HG03025 (cell line): ENCODE data around the gene TNS1.

ENCODE experiments used
- ATAC-seq: cut with Tn5 transposase; IDR thresholded peaks from one replicate; pipeline ENCODE4 v1.9.1; 2021; ENCODE audit warnings: mild to moderate bottlenecking, moderate library complexity; ENCODE audit not compliant: unreplicated experiment, low FRiP score

The TNS1 gene

DNA sequence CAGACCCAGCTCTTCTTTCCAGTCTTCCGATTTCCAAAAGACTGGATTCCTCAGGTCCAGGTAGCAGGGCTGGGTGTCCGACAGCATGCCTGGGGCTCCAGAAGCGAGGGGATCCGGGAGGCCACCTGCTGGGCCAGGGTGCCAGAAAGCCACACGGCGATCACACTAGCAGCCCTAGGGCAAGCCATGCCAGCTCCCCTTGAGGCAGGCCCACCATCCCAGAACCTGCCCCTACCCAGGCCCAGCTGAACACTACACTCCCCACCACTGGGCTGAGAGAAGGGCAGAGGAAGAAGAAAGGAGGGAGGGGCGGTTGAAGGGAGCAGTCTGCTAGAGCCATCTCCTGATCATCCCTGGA lies 163.1 kb downstream of the TNS1 start:
- ATAC-seq, result no peak

DNA sequence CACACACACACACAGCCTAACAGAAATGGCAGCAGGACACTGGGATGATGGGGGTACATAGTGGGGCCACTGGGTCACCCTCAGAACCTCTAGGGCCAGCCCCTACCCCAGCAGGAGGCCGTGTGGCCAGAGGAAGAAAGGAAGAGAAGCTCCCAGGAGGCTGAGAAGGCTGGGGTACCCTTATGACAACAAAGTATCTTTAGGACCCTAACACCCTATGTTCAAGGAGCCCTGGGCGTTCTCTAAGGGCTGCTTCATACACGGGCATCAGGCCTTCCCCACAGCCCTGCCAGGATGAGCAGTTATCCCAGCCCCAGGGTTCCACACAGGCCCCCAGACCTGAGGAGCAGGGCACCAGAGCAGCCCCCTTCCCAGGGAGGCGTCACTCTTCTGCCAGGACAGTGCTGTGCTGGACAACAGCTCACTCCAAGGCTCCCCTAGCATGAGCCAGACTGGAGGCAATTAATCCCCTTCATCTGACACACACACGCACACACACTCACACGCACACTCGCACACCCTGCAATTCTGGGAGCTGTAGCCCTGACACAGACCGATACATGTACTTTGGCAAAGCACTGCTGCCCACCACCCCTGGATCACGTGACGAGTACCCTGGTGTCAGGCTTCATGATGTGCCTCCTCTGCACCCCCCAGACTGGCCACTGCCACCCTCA lies 163.6 kb downstream of the TNS1 start:
- no peak for ATAC-seq

DNA sequence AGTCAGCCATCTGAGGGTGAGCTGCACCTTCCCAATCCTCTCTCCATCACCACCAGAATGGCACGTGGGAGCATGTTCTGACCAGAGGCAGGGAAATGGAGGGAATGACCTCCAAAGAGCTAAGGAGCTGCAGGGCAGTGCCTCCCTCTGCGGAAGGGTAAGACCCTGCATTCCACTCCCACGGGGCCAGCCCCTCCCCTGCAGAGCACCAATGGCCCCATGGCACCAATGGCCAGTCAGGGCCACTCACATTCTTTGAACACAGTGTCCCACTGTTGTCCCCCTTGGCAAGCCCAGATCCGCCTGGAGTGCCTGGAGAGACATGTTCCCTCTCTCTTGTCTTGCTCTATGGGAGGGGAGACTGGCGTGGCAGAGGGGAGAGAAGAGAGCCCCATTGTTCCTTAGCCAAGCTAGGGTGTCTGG lies 164.4 kb downstream of the TNS1 start:
- no peak for ATAC-seq

DNA sequence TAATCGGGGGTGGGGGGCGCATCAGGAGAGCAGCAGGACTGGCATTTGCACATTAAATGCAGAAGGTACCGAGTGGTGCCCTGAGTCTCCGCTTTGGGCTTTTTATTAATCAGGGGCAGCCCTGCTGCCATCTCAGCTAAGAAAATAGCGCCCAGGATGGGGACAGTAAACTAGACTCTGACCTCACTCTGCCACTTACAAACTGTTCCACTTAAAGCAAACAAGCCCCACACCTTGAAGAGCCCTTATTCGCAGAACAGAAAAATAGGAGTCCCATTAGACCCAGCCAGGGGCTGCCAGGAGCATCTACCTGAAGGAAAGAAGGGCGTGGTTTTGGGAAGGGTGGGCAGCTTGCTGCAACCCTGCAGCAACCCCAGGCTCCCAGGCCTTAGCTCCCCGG lies 165.3 kb downstream of the TNS1 start:
- ATAC-seq, result no peak

DNA sequence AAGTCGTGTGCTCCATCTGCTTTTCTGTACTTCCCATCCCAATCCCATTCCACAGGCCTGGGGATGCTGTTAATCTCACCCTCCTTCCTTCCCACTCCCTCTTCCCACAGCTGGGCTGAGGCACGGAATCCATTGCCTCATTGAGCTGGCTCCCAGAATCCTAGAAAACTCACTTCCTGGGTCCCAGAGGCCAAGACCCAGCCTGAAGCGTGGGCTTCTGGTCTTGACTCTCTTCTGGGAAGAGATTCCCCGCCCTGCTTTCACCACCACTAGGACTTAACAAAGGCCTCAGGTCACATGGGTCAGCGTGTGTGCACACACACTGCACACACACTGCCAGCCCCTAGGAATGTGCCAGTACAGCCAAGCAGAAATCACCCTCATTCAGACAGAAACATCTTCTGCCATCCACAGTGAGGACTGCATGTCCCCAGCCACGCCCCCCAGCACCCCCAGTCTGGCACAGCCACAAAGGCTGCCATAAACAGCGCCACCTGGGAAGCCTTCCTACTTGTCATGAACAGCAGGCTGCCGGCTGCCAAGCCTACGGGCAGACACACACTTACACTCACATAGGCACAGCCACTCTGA lies 165.8 kb downstream of the TNS1 start:
- ATAC-seq, result no peak

DNA sequence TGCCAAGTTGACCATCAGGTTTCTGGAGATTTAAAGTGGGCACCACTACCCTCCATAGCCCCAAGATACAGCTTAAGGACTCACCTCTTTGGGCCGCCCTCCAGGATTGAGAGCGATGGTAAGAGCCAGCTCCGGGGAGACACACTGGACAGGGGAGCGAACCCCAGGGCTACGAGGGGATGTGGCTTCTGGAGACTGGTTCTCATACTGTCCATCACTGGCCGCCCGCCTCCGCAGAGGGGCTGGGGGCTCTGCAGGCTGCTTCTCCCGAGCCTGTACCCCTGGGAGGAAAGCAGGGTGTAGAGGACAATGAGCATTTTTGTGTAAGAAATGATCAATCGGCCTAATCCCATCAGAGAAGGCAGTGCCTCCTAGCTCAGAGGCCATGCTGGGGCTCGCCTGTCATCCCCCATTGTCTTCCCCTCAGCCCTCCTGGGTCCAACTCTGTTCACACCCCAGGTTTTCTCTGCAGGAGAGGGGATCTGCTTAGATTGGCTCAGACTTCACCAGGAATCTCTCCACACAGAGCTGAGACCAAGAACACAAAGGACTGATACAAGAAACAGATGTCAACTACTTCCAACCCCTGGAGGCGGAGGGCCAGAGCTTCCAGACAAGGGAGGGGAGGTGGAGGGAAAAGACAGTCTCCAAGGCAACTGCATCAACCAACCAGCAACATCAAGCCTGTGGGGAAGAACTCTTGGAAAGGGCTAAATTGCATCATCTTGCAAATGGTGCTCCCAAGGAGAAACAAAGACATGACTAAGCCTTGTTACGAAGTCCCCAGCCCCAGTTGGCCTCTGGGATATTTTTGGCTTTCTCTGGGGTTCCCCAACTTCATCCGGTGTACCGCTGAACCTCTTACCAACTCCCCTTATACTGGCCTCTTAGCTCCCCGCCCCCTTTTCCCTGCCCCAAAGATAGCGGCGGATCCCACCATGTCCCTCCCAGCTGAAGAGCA lies 166.6 kb downstream of the TNS1 start:
- ATAC-seq, result no peak

DNA sequence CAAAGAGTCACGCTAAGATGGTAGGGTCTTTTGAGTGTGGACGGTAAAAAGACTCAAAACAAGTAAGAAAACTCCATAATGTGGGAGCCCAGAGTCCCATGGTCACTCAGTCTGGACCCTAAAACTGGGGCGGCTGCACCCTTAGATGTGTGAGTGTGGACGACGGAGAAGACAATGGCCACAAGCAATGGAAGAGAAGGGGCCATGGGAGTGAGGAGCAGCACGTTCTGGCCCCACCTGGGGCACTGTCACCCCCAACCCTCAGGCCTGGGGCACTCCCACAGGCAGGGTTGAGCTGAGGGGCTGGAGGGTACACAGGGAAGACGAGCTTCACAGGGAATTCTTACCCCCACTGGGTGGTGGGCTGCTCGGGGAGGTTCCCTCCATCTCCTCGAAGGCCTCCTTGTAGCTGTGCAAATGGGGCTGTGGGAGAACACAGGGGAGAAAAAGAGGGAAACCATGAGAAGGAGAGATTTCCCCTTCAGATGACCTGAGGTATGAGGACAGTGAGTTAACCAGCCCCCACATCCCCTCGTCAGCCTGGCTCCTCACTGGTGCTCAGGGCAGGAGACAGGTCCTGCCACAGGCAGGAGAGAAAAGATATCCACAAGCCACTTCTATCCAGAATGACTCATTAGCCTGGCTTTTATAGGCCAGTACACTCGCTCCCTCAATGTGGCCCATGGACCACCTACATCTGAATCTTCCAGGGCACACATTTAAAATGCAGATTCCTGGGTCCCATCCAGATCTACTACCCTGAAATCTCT lies 167.9 kb downstream of the TNS1 start:
- ATAC-seq, result no peak

DNA sequence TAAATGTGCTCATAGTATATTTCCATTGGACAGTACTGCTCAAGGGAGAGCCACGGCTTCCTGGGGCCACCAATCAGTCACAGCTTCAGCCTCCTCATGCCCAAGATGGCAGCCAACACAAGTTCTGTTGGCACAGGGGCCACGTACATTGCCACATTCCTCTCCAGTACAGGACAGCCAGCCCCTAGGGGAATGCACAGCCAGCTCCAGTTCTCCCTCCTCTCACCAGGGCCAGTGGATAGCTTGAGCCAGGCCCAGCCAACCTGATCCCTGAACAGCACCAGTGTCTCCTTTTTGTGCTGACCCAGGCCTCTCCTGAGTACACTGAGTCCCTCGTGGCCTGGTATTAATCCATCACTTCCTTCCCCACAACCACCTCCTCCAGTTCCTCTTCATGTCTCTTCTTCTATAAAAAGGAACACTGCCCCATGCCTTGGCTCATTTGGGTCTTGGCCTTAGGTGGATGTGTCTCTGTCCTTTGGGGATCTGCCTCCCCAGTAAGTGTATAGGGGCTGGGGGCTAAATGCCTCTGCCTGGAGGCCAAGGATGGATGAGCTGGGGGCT lies 168.7 kb downstream of the TNS1 start:
- no peak for ATAC-seq

DNA sequence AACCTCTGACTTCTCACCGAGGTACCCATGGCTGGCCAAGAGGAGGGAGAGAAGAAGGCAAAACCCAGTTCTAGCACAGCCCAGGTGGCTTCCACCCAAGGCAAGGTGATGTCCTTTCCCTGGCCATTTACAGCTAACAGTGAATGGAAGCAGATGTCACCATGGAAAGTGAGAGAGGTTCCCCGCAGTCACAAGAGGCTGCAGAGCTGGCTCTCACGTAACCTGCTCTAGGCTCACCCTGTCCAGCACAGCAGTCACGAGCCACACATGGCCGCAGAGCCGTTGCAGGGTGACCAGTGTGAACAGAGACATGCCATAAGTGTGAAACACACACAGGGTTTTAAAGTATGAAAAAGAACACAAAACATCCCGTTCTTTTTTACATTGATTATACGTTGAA lies 169.4 kb downstream of the TNS1 start:
- no peak for ATAC-seq

DNA sequence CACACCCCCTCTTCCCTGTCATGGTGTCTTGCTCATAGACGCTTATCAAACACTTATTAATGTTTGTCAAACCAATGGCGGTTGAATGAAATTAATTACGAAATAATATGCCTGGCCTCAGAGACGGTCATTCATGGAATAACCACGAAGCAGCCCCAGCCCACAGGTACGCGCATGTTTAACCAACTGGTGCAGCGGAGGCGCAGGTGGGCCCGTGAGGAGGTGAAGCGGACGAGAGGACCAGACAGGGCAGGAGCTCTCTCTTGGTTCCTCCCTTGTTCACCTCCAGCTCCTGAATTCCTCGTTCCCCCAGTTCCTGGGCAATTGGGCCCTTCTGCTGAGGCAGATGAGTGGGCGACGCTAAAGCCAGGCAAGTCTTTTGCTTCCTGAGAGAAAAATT lies 169.8 kb downstream of the TNS1 start:
- no peak for ATAC-seq

DNA sequence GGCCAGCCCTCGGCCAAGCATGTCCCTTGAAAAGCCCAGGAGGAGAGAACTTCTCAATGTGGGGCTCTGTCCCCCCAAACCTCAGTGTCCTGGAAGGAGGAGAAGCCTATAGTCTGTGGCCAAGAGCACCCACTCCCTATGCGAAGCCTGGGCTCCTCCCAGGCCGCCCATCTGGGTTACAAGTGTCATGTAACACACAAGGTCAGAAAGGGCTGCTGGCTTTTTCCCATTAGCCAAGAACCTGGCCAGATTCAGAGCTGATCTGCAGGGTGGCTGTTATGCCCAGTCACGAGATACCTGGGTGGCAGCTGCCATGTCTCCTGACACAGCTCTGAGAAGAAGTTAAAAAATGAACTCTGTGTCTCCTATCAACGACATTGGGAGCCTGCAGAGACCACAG lies 170.7 kb downstream of the TNS1 start:
- no peak for ATAC-seq

DNA sequence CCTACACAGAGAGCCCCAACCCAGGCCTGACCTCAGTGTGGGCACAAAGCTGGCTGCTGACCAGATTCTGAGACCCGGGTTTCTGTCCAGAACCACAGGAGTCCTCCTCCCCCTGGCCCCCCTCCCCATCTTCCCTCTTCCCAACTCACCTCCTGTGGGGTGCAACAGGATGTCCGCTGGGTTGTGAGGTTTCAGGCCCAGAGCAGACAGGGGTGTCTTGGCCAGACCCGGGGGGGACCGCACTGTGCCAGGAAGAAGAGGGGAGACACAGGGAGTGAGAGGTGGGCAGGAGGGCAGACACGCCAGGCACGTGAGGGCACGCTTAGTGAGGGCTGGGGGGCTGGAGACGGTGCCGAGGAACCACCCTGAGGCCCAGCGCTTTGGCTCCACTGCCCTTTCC lies 171.5 kb downstream of the TNS1 start:
- ATAC-seq, result no peak

DNA sequence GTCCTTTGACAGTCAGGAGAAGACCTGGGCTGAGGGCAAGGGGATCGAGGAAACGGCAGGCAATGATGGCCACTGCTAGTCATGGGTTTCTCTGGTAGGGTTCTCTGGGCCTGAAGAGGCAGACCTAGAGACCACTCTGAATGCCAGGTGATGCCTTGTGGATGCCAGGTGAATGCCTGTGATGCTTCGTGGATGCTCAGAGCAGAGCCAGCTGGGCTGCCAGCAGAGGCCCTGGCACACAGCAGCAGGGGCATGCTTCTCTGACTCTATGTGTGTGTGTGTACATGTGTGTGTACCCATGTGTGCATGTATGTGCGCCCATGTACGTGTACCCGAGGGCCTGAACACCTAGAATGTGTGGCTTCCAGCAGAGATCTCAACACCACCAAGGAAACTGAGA lies 172.0 kb downstream of the TNS1 start:
- no peak for ATAC-seq

DNA sequence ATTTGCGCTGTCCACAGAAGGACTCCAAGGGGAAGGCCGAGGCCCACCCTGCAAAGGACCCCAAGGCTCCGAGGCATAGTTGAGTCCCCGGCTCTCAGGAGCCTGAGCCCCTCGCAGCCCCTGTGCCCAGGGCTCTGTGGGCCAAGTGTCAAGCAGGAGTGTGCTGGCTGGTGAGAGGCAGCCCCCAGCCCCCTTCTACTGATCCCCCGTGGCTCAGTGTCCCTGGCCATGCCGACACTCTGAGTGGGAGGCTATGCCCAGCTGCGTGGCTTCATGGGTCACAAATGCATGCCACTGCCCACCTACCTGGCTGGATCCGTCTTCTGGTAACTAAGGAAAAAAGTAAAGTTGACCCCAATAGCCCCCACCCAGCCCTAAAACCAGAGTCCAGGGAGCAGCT lies 172.7 kb downstream of the TNS1 start:
- ATAC-seq, result no peak

DNA sequence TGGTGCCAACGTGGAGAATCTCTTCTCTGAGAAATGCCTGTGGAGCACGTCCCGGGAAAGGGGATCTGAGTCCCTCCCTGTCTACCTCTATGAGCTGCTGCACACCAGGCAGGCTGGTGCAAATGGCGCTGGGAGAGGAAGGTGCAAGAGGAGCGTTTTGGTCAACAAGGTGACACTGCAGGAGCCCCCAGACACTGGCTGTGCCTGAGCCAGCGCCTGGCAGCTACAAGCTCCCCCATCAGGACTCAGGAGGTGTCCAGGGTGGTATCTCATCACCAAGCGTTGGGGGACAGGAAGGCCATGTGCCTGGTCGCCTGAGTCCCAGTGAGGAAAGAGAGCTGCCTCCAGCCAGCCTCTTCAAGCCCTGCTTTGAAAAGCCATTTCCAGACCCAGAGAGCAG lies 173.4 kb downstream of the TNS1 start:
- ATAC-seq, result no peak

DNA sequence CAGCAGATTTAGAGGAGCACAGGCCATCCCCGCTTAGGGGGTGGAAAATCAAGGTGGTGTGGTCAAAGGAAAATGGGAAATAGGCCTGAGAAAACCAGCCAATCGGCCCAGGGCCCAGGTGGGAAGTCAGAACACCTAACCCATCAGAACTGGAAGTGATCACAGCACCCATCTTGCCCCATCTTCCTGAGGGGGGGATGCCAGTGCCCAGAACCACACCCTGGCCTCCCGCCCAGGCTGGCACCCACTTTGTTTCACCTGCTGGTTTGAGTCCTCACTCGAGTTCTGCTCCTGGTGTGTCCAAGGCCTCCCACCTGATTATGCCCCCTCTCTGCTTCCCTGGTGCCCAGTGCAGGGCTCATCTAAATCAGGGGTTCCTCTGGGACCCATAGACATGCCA lies 174.5 kb downstream of the TNS1 start:
- no peak for ATAC-seq

DNA sequence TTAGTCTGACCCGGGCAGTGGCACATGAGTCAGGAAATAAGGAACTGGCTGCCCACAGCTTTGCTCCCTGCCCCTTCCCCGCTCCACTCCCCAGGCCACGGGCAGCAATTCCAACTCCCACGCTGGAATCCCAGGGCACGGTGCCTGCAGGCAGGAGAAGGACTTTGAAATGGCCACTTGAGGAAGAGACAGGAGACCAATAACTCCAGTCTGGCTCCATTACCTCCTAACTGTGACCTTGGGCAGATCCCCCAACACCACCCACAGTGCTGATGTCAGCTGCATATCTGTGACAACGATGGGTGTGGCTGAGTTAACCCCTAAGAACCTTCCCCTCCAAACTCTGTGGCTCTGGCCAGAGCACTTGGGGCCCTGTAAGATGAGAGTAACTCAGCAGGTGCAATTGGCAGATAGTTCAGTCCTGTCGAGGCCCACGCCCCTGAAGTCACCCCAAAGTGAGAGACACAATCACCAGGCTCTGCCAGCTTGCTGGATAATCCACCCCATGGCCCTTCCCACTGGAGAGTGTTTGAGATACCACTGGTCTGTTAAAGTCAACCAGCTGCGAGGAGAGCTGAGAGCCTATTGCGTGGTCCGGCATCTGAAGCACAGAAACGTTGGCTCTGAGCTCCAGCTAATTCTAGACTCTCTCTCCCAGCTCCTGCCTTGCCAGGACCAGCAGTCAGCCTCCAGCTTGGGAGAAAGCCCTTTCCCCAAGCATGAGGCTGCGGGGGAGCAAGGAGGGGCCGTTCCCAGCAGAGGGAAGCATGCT lies 175.2 kb downstream of the TNS1 start:
- no peak for ATAC-seq

DNA sequence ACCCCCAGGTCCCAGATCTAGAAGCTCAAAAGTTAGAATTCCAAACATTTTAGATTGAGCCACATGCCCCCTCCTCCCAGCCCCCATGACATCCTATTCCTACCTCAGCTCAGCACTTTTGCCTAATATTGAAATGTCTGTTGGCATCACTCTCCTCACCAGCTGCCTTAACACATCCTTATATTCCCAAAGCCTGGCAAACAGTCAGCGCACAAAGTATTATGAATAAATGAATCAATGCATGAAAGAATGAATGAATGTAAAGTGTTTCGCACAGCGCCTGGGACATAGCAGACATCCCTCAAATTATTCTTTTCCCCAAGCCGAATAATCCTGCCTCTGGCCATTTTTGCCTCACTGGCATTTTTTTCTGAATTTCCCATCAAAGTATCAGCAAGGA lies 175.8 kb downstream of the TNS1 start:
- ATAC-seq, result no peak

DNA sequence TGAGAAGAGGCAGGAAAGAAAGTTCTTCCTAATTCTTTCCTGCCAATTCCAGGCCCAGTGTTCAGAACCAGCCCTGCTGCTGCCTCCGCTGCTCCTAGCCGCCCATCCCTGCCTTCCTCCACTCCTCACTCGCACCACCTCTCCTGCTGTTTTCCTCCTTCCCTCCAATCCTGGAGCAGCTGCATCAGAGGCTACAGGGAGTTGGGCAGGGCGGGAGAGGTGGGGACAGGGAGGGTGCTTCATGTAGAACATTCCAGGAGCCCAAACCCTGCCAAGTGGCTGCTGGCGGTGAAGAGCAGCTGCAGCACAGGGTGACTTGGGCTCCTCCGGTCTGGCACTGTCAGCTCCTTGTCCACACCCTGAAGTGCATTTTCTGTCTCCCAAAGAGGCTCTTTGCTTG lies 176.3 kb downstream of the TNS1 start:
- ATAC-seq, result no peak
